Posterior vena cava (tissue), 2 donors: ENCODE data around the gene EXOSC2. TPM values are rescaled to one million over a fixed set of nuclear protein-coding genes. Genes with fewer than 3 reads are reported as not detected.

Experiments
- DNase-seq: peaks from one replicate; pipeline ENCODE4 v3.0.0-alpha.2; 2020; ENCODE audit warnings: low spot score
- intact Hi-C, 2 donors: fragments of 100-400 bp; cut with DNase I; formaldehyde crosslinking; loops; one replicate each; pipeline versions ENCODE4 v1.14.1 to v1.14.2; 2022 to 2023
- total RNA-seq, 2 donors: library from RNA; stranded (reverse); fragmentation: NEBNext Ultra II Directional; extraction: Animal tissue kit (Norgen Biotek cat#: 25700); gene quantifications; one replicate each; pipeline ENCODE4 v1.2.1, GENCODE V29; 2021
- donor health status: DM: yes; HTN: yes; CAD: no.
- donor health status: DM: yes; HTN: yes; CAD: no.

The EXOSC2 gene
- total RNA-seq, 2 donors from 2014 or later: 16.3 to 18.6 TPM

DNA sequence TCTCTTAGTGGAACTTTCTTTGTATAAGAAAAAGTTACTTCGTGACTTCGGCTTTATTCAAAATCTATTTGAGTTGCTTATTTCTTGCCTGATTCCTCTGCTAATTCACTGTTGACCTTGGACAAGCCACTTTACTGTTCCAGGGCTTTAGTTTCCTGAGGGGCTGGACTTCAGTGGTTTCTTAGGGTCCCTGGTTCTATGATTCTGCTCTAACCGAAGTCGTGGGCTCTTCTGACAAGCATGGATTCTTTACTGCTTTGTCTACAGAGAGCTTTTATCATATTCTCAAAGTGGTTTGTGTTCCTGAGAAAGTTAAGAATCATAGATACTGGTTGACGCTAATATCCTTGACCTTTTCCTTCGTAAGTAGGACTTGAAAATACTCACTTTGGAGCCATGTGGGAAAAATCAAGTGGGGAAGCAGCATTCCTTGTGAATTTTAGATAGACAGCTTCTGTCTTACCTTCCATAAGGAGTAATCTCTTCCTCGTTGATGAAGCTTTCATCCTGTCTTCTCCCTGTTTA, 21.1 kb downstream of the EXOSC2 start:
- intact Hi-C loops: loop anchor here (5.0 to 10.0 kb wide), 4 partner anchors 50 to 1313 kb away; no protein-coding TSS in a partner anchor
- no peak for DNase-seq

DNA sequence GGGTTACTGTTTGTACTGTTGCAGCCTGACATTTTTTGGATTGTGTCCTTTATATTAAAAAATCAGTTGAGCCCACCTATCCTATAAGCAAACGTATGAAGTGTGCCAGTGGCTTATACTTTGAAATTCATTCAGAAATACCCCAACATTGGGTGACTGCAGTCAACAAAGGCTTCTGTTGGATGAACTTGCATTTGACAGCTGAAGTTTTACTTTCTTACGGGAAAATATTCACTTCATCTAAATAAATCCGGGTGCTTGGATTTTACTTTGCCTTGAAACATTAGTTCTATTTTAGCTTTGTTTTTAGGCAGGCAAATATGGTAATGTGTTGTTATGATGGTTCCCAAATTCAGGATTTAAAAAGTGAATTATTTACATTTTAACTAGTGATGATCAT, 21.7 kb downstream of the EXOSC2 start:
- no peak for DNase-seq
- intact Hi-C loops: loop anchor here (5.0 to 10.0 kb wide), 3 partner anchors 50 to 1312 kb away; no protein-coding TSS in a partner anchor

DNA sequence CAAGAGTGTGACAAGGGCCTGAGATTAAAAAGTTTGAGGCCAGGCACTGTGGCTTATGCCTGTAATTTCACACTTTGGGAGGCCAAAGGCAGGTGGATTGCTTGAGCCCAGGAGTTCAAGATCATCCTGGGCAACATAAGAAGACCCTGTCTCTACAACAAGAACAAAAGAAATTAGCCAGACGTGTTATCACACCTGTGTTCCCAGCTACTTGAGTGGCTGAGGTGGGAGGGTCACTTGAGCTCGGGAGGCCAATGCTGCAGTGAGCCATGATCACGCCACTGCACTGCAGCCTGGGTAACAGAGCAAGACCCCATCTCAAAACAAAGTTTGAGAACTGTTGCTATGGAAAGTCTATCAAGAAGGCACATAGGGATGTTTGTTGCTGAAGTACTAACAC, 25.0 kb downstream of the EXOSC2 start:
- intact Hi-C loops: loop anchor here (5.0 to 10.0 kb wide), 3 partner anchors 46 to 1309 kb away; no protein-coding TSS in a partner anchor
- DNase-seq: no peak

DNA sequence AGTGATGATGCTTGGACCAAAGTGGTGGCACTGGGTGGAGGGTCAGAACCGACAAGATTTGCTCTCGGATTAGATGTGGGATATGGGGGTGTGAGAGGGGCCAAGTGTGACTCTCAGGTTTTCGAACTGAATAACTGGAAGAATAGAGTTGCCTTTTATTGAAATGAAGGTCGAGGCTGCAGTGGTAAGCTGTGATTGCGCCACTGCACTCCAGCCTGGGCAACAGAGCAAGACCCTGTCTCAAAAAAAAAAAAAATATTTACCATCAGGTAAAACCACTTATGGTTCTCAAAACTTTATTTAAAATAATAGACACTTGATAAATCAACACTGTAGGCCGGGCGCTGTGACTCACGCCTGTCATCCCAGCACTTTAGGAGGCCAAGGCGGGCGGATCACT, 27.2 kb downstream of the EXOSC2 start:
- DNase-seq: no peak
- intact Hi-C loops: no loop called here

DNA sequence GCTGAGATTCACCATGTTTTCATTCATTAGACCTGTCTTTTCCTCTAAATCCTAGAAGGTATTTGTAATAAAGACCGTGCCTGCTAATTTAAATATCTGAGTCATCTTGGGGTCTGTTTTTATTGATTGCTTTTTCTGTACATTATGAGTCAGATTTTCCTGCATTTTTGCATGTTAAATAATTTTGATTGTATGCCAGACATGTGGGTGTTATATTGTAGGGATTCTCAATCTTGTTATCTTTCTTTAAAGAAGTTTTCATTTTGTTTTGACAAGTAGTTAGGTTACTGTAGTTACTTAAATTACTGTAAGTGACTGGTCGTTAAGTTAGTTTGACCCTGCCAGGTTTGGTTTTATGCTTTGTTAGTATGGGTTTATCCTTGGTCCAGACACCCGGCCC, 35.1 kb downstream of the EXOSC2 start:
- intact Hi-C loops: no loop called here
- DNase-seq: no peak

DNA sequence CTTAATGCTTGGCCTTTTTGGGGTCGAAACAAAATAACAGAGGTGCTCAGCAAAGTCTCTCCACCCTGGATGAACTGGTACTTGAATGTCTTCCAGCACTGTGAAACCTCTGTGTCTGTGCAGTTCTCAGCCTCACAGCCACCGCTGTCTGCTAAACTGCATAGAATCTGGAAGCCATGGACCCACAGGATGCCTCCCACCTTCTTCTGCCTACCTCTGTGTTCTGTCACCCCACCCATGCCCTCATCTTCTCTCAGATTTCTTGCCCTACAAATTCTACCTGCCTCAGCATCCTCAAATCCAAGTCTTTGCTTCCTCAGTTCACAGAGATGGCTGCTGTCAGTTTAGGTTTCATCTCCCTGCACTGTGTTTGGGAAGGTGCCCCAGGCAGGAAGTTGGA, 35.6 kb downstream of the EXOSC2 start:
- intact Hi-C loops: no loop called here
- DNase-seq: no peak

DNA sequence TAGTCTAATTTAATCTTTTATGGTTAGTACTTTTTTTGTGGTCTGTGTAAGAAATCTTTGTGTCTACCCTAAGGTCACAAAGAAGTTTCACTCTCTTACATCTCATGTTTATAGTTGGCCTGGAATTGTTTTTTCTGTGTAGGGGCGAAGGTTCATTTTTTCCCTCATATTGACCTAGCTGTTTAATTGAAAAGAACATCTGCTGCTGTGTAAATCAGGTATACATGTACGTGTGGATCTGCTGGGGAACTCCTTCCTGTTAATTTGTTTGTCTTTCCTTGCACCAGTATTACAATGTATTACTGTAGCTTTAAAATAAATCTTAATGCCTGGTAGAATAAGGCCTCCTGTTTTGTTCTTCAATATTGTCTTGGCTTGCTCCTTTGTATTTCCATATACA, 37.8 kb downstream of the EXOSC2 start:
- intact Hi-C loops: no loop called here

DNA sequence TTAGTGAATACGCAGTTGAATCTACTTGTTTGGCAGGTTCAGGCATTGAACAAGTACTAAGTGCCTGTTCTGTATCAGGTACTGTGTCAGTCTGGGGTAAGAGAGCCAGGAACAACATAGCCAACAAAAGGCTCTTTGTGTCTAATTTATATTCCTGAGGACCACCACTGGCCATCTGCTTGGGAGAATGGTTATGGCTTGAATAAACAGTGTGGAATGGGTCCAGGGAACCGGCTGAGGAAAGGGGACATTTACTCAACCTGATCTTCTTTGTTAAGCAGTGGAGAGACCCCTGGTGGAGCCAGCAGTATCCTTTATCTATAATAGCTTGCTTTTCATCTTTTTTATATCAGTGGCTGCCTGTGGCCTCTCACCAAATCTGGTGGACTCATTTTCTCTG, 38.6 kb downstream of the EXOSC2 start:
- no peak for DNase-seq
- intact Hi-C loops: no loop called here

More for the DNA sequence above, 37.8 kb downstream of the EXOSC2 start:
- DNase-seq: no peak

DNA sequence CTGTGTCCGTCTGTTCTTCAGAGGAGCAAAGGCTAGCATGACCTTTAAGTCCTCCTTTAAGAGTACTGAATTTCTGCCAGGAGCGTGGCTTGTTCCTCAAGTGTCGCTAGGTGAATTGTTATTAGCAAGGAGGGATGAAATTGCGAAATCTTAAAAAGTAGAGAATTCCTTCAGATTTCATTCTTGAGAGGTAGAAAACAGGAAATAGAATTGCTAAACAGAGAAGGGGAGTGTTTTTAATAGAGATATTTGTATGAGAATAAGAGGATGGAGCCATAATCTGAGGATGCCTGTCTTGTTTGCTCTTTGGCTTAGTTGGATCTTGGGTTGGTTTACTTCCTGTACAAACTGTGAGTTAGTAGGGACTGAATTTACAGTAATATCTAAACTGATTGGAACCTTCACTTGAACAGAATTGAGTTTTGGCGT, 39.2 kb downstream of the EXOSC2 start:
- intact Hi-C loops: no loop called here
- DNase-seq: no peak

DNA sequence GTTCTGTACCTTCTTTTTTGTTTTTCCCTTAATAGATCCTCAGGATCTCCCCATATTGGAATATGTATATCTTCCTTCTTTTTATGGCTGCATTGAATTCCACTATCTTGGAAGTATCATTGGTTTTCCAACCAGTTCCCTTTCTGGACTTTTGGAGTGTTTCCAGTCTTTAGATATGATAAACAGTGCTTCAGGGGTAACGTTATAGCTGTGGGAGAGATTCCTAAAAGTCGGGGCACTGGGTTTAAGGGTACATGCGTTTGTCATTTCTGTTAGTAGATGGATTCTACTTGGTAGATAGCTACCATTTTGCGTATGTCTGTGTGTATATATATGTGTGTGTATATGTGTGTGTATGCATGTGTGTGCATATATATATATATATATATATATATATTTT, 42.0 kb downstream of the EXOSC2 start:
- intact Hi-C loops: no loop called here
- no peak for DNase-seq

DNA sequence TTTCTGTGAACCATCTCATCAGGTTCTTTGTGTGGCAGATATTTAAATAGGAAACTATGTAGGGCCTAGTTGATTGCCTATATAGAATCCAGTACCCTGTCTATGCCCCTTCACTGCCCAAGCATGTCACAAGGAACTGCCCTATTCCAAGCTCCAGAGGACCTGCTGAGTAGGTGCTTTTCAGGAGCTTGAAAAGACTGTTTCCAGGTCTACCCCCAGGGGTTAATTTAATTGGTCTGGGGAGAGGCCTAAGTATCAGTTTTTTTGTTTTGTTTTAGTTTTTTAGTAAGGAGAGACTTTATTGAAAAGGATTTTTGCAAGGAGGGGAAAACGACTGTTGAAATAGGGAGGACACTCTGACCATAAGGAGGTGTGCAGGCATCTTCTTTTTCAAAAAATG, 43.3 kb downstream of the EXOSC2 start:
- intact Hi-C loops: no loop called here
- DNase-seq: no peak

DNA sequence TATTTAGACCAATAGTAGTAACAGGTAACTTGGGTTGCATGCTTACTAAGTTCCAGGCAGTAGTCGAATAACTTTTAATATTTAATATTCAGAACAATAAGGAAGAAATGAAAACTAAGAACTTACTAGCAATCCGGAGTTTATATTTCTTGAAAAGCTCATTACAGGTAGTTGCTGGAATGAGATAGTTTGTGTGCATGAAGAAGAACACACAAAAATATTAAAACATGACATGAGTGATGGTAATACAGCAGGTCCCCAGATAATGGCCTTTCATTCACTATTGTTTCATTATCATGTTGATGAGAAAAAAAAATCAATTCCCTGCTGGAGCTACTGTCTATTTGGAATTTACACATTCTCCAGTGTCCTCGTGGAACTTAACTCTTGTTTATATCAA, 44.7 kb downstream of the EXOSC2 start:
- DNase-seq: no peak
- intact Hi-C loops: no loop called here

DNA sequence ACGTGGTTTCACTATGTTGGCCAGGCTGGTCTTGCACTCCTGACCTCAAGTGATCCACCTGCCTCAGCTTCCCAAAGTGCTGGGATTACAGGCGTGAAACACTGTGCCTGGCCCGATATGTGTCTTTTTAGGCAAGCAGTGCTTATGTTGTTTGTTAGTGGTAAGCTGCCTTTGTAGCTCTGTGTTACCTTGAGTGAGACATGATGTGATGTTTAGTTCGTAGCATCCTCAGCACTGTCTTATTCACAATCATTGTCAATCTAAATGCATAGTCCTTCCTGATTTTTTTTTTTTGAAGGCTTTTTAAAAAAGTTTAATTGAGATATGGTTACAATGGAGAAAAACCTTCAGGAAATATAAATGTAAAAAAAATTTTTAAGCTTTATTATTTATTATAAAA, 45.5 kb downstream of the EXOSC2 start:
- intact Hi-C loops: no loop called here
- DNase-seq: no peak

DNA sequence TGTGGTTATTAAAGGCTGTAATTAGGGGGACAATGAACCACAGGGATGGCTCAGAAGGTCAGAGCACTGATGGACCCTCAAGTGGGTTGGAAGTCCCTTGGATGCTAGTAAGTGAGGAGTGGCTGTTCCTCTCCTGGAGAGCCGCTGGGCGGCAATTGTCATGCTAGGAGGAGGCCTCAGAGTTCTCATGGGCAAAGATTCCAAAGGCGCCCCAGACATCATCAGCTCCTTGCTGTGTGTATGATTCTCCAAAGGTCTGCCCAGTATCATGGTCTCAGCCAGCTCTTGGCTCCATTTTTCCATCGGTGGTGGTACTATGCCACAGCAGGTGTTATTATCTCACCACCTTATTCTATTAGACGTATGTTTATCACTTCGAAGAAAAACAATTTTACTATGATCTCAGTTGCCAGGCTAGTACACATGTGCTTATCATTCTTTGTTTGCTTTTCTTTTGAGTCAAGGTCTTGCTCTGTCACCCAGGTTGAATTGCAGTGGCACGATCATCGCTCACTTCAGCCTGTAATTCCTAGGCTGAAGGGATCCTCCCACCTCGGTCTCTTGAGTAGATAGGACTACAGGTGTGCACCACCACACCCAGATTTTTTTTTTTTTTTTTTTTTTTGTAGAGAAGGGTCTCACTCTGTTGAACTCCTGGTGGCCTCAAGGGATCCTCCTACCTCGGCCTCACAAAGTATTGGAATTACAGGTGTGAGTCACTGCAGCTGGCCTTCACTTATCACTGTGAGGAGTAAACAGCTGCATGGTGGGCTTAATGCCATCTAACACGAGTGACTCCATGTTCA, 46.8 kb downstream of the EXOSC2 start:
- DNase-seq: no peak
- intact Hi-C loops: no loop called here

DNA sequence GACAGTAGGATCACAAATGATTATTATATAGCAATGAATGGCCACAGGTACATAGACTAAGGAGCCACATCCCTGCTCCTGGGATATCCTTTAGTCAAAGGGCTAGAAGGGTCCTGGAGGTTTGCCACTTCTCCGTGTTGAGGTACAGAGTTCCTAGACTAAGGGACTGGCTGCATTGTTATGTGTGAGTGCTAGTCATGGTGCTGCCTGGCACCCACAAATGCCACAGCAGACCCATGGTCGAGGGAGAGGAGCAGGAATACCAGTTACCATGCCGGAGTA, 47.4 kb downstream of the EXOSC2 start:
- intact Hi-C loops: no loop called here
- DNase-seq: no peak

DNA sequence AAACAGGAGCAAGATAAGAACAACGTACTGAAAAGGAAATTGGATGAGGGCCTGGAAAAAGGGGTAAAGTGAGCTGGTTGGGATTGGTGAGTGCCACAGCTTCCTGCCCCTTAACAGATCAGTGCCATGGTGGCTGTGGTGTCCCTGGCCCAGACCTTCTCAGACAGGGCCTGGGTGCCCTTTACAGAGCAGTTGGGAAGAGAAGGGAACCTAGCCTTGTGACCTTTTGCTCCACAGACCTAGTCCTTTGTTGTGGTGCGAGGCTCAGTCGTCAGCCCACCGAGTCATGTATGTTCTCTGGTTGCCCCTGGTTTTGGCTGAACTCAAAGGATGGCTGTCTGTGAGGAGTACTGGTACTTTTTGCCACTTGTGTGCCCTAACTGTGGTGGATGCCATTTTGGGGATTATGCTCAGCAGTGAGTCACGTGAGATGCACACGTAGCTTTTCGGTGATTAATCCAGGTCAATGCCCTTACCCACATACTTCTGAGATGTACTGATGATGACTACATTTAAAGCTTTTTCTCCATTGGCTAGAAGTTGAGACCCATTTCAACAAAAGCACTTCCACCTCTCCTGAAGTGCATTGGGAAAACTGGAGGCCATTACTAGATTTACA, 48.4 kb downstream of the EXOSC2 start:
- intact Hi-C loops: no loop called here

DNA sequence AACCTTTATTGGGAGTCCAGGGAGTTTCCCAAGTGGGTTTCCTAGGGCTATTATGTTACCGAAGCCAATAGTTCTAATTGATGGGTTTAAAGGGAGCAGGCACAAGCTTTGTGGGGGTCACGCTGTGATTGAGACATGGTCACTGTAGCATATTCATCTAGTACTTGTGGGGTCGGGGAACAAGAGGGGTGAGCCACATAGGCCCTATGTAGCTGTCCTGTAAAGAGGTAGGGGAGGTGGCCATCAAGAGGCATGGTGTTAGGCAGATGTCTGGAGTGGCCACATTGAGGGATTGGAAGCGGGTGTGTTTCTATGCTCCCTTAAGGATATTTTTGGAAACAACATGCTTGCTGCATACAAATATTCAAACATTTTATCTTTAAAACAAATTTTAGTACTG, 50.1 kb downstream of the EXOSC2 start:
- intact Hi-C loops: no loop called here
- no peak for DNase-seq

More for the DNA sequence above, 48.4 kb downstream of the EXOSC2 start:
- DNase-seq: no peak

DNA sequence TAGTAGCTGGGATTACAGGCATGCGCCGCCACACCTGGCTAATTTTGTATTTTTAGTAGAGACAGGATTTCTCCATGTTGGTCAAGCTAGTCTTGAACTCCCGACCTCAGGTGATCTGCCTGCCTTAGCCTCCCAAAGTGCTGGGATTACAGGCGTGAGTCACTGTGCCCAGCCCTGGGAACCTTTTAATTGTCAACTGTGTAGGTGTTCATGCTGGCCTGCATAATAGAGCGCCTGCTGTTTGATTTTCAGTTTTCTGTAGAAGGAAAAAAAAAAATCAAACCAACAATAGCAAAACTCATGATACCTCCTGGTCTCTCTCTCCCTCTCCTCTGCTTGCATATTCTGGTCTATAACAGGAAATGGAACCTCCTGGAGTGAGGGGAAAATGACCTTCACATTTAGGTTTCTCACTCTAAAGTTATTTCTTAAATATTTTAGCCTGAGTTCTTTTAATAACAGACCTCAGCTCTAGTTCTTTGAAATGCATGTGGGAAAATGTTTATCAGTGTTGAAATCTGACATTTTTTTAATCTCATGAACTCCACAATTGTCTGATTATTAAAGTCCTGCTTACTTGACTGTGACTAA, 51.7 kb downstream of the EXOSC2 start:
- no peak for DNase-seq
- intact Hi-C loops: no loop called here

DNA sequence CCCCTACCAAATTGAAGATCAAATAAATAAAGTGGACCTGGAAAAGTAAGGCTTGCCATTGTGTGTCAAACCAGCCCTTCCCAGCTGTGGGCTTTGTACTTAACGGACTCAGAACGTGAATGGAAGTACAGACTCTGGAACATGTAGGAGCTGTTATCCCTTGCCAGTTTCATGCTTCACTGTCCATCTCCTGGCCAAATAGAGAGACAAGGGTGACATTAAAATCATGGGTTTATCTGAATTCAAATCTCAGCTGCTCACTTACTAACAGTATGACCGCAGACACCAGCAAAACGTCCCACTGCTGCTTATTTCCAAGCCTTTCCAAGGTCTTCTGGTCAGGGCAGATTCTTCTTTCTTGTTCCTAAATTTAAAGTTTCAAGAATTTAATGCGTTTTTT, 52.2 kb downstream of the EXOSC2 start:
- no peak for DNase-seq
- intact Hi-C loops: no loop called here

DNA sequence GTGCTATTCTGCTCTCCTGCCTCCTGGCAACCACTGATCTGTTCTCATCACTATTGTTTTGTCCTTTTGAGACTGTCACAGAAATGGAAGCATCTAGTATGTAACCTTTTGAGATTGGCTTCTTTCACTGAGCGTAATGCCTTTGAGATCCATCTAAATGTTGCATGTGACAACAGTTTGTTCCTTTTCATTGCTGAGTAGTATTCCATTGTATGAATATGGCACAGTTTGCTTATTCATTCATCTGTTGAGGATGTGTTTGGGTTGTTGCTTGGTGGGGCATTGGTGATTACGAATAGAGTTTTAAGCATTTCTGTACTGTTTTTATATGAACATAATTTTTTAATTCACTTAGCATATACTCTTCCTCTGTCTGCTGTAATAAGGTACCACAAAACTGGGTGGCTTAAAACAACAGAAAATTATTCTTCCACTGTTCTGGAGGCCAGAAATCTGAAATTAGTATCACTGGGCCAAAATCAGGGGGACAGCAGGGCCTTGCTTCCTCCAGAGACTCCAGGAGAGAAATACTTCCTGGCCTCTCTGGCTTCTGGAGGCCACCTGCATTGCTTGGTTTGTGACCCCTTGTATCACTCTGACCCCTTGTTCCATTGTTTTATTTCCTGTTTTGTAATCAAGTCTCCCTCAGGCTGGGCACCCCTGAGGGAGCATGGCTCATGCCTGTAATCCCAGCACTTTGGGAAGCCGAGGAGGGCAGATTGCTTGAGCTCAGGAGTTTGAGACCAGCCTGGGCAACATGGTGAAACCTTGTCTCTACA, 53.0 kb downstream of the EXOSC2 start:
- intact Hi-C loops: no loop called here
- no peak for DNase-seq
